ENCODE measurements around the gene CREB3L1.
A peak's percentile ranks its signal among the peaks of the same experiment; 100 is the strongest.

CREB3L1 gene

DNA sequence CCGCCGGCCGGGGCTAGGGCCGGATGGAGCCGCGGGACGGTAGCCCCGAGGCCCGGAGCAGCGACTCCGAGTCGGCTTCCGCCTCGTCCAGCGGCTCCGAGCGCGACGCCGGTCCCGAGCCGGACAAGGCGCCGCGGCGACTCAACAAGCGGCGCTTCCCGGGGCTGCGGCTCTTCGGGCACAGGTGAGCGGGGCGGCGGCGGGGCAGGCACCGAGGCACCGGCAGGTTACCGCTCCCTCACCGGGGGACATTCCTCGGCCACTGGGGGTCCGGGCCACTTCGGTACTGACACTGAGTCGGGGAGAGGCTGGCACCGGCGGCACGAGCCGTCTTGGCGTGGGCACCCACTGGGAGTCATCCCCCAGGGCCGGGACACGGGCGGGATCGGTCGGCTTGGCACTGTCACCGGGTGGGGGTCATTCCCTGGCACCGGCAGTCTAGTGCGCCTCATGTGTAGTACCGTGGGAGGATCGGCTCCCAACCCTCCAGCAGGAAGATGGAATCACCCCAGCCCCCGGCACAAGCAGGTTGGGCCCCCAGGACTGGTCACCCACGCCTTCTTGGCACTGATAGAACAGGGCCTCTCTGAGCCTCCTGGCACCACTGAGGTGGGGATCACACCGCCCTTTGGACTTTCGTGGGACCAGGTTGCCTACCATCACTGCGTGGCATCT is 70.3 kb downstream of the CREB3L1 start:
- DNase-seq: no peak

DNA sequence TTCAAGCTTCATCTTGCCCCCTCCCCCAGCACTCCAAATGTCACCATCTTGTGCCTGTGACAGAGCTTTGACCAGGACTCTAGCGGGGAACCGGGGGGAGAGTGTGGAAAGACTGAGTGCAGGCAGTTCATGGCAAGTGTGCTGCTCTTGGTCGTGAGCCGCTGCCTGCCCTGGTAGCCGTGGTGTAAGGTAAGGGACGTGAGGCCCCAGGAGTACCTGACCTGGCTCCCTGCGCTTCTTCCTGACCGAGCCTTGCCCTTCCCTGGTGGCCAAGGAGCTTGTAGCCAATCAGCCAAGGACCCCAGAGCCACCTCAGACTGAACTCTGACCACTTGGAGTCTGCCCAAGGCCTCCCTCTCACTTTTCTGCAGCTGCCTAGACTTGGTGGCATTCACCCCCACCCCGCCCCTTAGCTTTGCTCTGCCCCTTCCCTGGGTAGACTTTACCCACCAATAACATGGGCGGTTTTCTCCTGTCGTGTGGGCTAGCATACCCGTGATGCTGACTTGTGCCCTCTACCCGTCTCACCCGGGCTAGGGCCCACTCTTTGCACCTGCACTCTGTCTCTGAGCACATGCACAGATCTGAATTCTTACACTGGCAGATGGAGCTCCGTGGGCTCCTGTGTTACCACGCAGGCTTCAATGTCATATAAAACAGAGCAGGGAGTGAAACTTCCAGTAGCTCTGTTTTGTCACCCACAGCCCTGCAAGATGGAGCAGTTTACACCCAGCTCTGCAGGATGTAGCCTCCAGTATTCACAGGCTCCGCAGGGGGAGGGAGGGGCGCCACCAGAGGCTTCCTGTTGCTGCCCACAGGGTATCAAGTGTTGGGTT is 71.3 kb downstream of the CREB3L1 start:
- DNase-seq: no peak

DNA sequence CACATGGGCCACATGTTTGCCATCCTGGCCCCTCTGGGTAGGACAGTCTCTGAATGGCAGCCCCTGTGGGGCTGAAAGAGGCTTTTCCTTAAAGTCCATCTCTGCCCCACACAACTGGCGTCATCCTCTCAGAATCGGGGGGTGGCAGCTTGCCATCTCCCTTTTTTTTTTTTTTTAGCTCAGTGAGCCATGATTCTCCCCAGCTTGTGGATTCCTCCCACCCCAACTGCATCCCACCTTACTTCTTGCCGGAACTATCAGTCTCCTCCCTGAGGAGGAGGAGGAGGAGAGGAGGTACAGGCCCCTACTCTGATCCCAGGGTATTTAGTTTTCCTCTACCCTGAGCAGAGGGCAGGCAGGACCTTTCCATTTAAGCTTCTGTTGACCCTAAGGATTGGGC is 73.2 kb downstream of the CREB3L1 start:
- DNase-seq: no peak

DNA sequence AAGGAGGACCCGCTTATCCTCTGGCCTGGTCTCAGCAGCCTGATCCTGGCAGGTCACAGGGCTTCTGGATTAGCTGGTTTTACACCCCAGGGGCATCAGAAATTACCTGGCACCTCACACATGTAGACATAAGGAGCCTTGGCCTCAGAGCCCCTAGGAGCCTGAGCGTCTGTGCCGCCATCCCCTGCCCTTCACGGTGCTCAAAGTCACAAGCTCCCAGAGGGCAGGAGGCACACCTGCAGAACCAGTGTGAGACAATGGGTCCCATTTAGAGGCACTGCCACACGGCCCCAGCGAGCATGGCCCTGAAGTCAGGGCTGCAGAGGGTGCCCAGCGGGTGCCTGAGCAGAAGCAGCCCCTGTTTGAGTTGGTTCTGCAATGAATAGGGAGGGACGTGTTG is 73.7 kb downstream of the CREB3L1 start:
- DNase-seq: no peak

DNA sequence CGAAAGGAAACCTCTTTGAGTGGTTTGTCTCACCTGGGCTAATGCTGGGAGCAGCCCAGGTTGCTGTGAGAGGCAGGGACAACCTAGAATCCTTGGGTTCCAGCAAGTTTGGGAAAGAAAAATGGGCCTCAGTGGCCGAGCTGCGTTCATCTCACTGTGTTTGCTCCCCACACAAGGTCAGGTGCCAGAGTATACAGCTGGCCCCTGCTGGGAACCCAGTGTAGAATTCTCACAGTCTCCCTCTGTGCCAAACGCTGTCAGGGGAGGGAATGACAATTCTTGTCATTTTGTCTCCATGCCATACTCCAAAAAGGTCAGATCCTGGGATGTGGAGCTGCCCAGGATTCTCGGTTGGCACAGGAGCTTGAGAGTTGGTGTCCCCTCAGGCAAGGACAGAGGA is 74.1 kb downstream of the CREB3L1 start:
- DNase-seq: no peak

DNA sequence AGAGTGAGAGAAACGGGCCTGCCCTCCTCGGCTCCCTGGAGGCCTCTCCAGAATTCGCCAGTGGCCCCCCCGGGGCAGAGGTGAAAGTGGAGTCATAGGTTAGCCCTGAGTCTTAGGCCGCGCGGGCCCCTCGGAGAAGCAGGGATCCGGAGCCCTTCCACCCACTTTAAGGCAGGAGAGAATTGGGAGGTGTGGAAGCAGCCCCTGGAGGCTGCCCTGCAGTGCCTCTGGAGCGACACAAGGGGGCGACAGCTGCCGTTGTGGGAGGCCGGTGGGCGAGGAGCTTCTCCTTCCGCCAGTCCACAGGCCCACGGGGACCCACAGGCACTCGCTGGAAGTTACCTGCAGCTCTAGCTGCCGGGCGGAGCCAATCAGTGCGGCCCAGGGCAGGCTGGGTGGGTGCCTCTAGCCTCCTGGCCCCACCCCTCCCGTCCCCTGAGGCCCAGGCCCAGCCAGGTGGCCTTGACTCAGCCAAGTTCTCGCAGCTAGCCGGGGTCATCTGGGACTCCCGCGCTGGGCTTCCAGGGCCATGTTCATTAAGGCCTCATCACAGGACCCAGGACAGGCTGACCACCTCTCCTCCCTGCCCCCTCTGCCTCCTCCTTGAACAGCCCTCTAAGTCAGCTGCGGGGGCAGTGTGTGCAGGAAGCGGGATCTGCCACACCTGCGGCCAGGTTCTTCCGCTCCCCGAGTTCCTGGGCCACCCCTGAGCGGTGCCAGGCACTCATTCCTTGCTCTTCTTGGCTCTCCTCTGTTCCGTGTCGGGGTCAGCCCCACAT is 74.8 kb downstream of the CREB3L1 start:
- no peak for DNase-seq

DNA sequence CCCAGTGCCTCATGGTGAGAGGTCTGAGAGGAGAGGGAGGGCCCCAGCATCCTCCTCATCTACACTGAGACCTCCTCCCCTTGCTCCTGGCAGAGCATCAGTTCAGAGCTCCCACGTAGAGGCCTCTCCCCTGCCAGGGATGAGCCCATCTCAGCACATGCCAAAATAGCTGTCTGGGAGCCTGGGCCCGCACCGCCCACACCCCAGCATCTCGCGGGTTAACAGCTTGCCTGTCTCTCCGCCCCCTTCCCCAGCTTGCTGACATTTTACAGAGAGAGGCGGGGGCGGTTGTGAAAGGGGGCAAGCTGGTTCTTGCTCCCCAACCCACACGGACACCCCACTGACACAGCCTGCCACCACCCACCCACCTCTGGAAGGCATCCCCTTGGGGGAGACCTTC is 76.2 kb downstream of the CREB3L1 start:
- DNase-seq: no peak

DNA sequence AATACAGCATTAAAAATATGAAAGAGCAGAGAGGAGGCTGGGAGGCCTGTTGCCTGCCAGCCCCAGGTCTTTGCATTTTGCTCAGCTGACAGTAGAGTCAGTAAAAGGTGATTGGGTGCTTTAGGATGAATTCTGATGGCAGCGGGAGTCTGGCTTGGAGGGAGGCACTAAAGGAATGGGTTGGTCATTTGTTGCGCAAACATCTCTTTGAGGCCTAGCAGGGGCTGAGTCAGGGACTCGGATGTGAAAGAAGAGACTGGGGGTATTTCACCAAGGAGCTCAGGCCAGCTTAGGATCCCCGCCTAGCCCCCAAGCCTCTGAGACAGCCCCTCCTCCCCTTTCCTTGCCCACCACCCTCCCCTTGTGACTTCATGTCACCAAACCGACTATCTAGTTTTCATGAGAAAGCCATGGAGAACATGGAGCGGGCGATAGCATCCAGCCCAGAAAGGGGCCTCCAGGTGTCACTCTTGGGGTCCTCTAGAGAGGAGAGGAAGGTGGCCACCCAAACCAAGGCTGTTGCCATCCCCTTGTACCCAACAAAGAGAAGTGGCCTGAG is 79.5 kb downstream of the CREB3L1 start:
- no peak for DNase-seq

DNA sequence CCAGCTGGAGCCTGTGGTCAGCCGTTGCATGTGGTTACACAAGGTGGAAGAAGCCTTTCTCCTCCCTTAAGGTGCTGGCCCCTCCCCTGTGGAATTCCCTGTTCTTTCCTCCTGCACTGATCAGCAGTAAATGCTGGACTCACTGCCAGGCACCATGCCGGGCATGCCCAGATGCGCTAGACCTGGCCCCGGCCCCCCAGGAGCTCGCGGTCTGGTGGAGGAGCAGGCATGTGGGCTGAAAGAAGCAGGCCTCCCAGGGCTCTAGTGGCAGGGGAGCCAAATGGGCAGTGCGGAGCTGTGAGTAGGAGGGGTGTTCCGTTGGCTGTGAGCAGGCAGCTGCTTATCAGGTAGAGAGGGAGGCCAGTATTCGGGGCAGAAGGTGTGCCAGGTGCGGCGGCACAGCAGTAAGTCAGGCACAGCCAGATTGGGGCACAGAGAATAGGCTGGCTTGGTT is 80.0 kb downstream of the CREB3L1 start:
- peak; percentile 62 for DNase-seq

DNA sequence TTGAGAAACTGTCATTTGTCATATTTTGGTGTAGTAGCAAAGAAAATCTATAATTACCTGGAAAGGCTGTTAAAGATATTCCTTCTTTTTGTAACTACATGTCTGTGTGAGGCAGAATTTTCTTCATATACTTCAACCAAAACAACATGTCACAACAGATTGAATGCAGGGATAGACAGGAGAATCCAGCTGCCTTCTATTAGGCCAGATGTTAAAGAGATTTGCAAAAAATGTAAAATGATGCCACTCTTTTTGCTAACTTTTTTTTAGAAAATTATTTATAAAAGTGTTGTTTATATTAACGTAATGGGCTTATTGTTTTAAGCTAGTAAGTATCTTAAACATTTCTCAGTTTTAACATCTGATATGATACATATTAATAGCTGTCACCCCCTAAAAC is 82.5 kb downstream of the CREB3L1 start:
- no peak for DNase-seq

DNA sequence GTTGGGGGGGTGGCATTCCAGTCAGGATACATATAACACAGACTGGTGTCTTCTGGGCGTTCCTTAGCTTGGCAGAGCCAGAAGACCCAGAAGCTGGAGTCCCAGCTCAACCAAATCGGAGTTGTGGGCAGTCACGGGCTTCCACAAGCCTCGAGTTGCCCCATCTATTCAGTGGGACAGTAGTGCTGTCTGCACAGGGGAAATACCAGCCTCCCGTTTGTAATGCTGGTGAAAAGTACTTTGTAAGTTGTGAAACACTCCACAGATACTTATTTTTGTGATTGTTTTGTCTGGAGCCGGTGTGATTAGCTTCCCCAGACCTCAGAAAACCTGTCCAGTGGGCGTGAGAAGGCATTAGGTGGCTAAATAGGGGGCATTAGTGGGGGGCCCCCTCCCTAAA is 83.4 kb downstream of the CREB3L1 start:
- no peak for DNase-seq

DNA sequence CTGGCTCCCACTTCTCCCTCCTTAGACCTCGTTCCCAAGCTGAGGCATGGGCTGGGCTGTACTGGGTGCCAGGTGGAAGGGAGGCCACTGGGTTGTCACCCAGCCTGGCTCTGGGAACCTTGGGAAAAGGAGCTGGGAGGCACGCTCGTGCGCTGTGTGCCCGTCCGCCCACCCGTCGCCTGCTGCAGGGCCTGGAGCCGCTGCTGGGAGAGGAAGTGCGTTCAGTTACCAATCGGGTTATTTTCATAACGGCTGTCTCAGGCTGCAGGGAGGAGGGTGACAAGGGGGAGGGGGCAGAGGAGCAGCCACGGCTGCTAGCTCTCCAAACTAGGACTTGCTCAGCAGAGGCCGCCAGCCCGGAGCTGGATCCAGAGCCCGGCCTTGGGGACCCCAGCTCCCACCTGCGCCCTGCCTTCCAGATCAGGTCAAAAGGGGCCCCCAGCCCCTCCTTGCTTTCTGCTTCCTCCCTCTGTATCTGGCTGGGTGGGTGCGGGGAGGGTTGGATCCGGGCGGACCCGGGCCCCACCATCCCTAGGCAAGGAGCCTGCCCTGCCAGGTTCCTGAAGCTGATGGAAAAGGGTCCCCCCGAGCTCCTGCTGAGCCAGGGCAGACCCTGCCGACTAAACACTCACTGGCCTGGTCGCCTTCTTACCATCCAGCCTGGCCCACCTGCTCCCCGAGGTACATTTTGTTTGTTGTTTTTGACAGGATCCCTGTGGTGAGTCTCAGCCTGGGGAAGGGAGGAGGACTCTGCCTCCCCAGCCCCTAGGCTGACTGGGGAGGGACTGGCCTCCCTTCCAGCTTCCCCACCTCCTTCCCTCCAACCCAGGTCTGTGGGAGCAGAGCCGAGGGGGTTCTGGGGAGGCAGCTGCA is 84.1 kb downstream of the CREB3L1 start:
- DNase-seq: no peak

DNA sequence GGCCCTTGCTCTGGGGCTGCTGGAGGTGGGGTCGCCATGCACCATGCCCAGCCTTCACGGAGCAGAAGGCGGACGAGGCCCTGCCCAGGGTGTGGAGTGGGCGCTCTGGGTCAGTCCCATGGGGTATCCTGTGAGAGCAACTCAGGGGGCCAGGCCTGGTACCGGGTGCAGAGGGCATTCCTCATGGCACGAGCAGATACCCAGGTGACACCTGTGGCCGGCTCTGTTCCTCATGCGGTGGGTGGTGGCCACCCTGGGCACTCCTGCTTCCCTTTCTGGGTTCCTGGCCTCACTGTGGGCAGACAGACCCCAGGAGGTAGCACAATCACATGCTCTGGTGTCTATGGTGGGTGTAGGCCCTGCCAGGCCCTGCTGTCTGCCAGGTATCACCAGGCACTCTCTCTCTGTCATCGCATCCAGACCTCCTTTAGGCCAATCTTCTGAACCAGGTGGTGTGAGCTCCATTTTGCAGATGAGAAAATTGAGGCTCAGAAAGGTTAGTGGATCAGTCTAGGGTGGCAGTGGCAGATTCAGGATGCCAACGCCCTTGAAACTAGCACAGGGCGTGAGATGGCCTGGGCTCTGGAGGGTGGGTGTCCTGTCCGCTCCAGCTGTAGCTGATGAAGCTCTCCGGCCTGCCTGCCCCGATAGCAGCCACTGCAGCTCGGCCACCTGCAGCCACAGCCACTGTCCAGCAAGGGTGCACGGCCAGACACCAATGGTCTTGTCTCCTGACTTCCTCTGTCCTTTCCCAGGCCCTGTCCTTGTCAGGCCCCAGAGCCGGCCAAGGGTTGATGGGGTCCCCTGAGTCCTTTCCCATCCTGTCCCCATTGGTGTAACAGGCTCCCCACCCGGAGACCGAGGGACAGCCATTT is 84.9 kb downstream of the CREB3L1 start:
- no peak for DNase-seq

DNA sequence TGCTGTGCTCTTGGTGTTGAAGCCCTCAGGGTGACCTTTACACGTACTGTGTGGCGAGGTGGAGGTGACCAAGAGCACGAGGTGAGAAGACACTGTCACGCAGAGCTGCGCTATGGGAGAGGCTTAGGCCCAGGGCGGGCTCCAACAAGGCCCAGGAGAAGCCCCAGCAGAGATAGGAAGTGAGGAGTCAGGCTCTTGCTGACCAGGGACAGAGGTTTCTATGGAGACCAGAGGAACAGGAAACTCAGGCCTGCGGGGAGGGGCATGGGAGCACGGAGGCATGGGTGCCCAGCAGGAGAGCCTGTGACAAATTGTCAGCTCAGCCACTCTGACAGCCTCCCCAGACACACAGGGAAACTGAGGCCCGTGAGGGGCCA is 85.6 kb downstream of the CREB3L1 start:
- peak; percentile 36 for DNase-seq

DNA sequence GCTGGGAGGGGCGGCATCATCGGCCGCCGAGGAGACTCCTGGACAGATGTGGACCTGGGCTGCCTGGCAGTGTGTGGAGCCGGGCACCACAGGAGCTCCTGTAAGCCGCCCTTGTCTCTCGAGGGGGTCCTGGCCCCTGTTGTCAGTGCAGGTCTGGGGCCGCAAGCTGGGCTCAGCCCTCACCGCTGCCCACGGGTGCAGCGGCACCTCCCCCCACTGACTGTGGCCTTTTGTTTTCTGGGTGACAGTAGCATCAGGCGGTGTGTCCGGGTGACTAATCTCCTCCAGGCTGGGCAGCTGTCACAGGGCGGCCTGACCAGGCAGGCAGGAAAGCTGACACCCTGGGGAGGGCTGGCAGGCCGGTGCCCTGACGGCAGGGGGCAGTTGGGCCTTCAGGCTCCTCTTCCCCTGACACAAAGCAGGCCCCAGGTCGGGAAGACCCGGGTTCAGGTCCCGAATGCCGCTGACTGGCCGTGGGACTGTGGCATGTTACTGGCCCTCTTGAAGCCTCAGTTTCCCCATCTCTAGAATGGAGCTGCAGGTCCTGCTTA is 86.1 kb downstream of the CREB3L1 start:
- DNase-seq: no peak

DNA sequence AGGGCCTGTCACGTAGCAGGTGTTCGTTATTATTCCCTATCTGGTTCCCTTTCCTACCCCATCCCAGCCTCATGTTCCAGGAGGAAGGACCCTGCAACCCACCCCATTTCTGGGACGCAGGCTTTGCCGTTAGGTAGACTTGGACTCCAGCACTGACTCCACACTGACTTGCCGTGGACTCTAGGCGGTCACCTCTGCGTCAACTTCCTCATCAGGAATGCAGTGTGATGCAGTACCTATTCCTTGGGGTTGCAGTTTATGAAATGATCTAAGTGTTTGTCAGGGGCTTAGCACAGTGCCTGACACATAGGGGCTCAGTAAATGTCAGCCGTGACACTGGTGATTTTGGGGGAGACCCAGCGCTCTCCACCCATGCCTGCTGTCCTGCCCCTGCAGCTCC is 86.6 kb downstream of the CREB3L1 start:
- DNase-seq: no peak

DNA sequence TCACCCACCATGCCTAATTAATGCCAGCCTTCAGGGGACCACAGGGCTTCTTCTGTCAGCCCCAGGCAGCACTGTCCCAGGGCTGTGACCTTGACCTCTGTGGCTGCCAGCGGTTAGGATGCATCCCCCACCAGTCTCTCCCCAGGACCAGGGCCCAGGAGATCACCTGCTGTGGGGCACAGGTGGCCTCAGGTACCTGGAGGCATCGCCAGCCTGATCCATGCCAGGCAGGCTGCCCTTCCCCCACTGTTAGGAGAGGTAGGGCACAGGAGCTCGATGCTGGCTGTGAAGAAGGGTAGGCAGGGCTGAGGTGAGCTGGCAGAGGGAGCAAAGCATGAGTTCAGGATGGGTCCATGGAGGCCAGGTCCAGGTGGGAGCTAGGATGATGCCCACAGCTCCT is 87.3 kb downstream of the CREB3L1 start:
- no peak for DNase-seq

DNA sequence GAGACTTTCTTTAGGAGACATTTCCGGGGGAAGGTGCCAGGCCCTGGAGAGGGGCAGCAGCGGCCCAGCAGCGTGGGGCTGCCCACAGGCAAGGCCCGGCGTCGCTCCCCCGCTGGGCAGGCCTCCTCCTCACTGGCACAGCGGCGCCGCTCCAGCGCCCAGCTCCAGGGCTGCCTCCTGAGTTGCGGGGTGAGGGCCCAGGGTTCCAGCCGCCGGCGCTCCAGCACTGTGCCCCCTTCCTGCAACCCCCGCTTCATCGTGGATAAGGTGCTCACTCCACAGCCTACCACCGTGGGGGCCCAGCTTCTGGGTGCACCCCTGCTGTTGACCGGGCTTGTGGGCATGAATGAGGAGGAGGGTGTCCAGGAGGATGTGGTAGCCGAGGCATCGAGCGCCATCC is 88.8 kb downstream of the CREB3L1 start:
- no peak for DNase-seq

DNA sequence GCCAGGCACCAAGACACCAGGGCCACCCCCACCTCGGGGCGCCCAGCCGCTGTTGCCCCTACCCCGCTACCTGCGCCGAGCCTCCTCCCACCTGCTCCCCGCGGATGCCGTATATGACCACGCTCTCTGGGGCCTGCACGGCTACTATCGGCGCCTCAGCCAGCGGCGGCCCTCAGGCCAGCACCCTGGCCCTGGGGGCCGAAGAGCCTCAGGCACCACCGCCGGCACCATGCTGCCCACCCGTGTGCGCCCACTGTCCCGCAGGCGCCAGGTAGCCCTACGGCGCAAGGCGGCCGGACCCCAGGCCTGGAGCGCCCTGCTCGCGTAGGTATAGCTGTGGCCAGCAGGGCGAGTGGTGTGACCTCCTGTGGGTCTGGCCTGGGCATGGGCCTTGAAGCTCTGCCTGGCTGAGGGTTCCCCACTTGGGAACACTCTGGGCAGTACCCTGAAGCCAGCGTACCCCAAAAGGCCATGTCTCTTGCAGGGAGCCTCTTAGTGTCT is 89.2 kb downstream of the CREB3L1 start:
- no peak for DNase-seq

DNA sequence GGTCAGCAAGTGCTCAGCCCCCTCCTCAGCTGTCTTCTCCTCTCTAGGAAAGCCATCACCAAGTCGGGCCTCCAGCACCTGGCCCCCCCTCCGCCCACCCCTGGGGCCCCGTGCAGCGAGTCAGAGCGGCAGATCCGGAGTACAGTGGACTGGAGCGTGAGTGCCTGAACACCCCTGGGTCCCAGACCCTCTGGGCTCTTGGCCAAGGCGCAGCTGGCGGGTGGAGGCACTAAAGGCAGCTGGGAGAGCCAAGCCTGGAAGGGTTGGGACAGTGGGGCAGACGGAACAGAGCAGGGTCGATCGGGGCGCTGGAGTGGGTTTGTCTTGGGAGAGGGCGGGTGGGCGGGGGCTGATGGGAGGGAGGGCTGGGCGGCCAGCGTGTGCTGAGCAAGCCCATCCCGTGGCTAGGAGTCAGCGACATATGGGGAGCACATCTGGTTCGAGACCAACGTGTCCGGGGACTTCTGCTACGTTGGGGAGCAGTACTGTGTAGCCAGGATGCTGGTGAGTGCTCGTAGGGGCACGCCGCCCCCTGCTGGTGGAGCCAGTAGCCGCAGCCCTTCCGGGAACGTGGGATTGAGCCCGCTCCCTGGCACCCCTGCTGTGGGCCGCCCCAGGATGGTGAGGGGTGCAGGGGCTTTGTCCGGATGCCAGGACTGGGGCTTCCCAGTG is 89.9 kb downstream of the CREB3L1 start:
- DNase-seq: no peak
